ENCODE data around the gene COBL.
A peak's percentile ranks its signal among the peaks of the same experiment; 100 is the strongest.

The COBL gene

DNA sequence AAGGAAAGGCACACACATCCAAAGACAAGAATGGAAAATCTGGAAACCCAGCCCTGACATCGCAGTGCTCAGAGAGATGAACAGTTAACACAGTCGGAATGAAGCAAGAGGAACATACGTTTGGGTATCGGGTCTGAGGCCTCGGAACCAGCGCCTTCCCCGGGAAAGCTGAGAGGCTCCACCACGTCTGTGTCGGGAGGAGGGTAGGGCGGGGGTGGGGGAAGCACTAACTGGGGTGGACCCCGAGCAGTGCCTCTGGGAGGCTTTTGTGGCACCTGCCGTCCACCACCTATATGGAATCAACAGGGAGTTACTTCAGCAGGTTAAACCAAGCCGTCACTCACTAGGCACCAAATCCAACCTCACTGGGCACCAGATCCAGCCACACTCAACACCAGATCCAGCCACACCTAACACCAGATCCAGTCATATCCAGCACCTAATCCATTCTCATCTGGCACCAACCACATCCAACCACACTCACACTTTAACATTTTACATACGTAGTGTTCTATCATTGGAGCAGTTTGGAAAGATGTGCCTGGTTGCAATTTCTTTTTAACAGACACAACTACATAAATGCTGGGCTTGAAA lies 233.6 kb downstream of the COBL start:
- Histone ChIP-seq H3K9me3 (ENCODE audit: control extremely low read depth in 1 of 5, control insufficient read depth in 4 of 5, insufficient read depth in 2 of 5, low read depth in 1 of 5, low read length in 4 of 5) (no peaks in the 10 kb centered on the region), H3K4me3 (ENCODE audit: control insufficient read depth in 1 of 7, extremely low read depth in 1 of 7, insufficient read depth in 4 of 7, low read depth in 2 of 7, low read length in 6 of 7) (no peak overlapping the region), H3K27me3 (replicated peaks in 2 of 5; ENCODE audit: control insufficient read depth in 4 of 5, insufficient read depth in 5 of 5, low read length in 4 of 5) (peaks cover 0 to 2% (median 0%) of the 10 kb centered on the region in 5 experiments), H3K4me1 (ENCODE audit: control extremely low read depth in 1 of 4, control insufficient read depth in 4 of 4, insufficient read depth in 4 of 4, low read length in 3 of 4) (peaks cover 0 to 4% (median 0%) of the 10 kb centered on the region in 4 experiments), H3K36me3 (ENCODE audit: control insufficient read depth in 4 of 4, insufficient read depth in 4 of 4, low read length in 3 of 4) (no peaks in the 10 kb centered on the region), H3K27ac (ENCODE audit: insufficient read depth in 1 of 2, low read depth in 1 of 2, low read length in 2 of 2, poor library complexity in 1 of 2, severe bottlenecking in 2 of 2) (no peak overlapping the region)
- WGBS (ENCODE audit: insufficient coverage): 99% methylated on average over 10 of the region's 14 CpGs
- ChIA-PET CTCF (interaction anchor here (1.1 to 2.3 kb wide), 6 partner anchors 9 to 58 kb away, joined by 3 to 6 read pairs (median 5); no protein-coding TSS in a partner anchor), POLR2A (interaction anchor here (0.6 kb wide), 1 partner anchor 274 kb away, joined by 4 read pairs; no protein-coding TSS in a partner anchor)
- no peak for DNase-seq

DNA sequence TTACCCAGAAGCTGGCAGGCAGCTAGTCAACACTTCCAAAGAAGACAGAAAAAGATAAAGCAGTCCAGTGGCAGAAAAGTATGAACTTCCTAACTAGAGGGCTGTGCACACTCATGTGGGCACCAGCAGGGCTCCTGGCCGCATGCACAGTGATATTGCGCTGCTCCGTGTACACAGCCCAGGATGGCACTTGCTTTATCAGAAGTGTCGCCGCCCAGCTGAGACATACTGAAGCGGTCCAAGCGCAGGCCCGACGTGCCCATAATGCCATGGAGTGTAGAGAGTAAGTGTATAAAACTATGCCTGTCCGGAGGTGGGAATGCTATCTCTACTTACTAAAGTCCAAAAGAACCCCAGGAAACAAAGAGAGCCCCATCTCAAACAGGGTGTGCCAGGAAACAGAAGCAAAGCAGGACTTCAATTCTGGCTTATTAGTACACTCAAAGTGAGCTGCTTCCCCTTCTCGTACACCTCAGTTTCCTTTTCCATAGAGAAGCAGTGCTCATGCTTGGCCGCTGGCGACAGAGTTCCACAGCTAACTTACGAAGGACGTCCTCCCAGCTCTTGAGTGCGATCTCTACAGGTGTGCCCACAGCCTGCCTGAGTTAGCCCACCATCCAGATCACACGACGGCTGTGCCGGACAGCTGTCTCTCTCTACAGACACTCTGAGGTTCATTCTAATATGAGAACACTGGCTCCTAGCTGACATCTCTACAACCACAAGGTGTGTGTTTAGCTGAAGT lies 234.3 kb downstream of the COBL start:
- H3K27me3 ChIP-seq (replicated peaks in 2 of 5; ENCODE audit: control insufficient read depth in 4 of 5, insufficient read depth in 5 of 5, low read length in 4 of 5): no peaks in the 10 kb centered on the region
- no peak overlapping the region for H3K27ac ChIP-seq (ENCODE audit: insufficient read depth in 1 of 2, low read depth in 1 of 2, low read length in 2 of 2, poor library complexity in 1 of 2, severe bottlenecking in 2 of 2)
- WGBS (ENCODE audit: insufficient coverage): 84% methylated on average over 13 of the region's 19 CpGs
- CTCF ChIA-PET: interaction anchor here (1.1 to 1.6 kb wide), 5 partner anchors 9 to 58 kb away, joined by 3 to 6 read pairs (median 5); no protein-coding TSS in a partner anchor
- POLR2A ChIA-PET: interaction anchor here (0.6 kb wide), 1 partner anchor 275 kb away, joined by 4 read pairs; no protein-coding TSS in a partner anchor
- peaks cover 0 to 4% (median 0%) of the 10 kb centered on the region in 4 experiments for H3K4me1 ChIP-seq (ENCODE audit: control extremely low read depth in 1 of 4, control insufficient read depth in 4 of 4, insufficient read depth in 4 of 4, low read length in 3 of 4)
- no peak overlapping the region for H3K4me3 ChIP-seq (ENCODE audit: control insufficient read depth in 1 of 7, extremely low read depth in 1 of 7, insufficient read depth in 4 of 7, low read depth in 2 of 7, low read length in 6 of 7)
- H3K9me3 ChIP-seq (ENCODE audit: control extremely low read depth in 1 of 5, control insufficient read depth in 4 of 5, insufficient read depth in 2 of 5, low read depth in 1 of 5, low read length in 4 of 5): no peaks in the 10 kb centered on the region
- H3K36me3 ChIP-seq (ENCODE audit: control insufficient read depth in 4 of 4, insufficient read depth in 4 of 4, low read length in 3 of 4): no peaks in the 10 kb centered on the region
- peak in 1 of 3 donors; percentile 17 for DNase-seq

DNA sequence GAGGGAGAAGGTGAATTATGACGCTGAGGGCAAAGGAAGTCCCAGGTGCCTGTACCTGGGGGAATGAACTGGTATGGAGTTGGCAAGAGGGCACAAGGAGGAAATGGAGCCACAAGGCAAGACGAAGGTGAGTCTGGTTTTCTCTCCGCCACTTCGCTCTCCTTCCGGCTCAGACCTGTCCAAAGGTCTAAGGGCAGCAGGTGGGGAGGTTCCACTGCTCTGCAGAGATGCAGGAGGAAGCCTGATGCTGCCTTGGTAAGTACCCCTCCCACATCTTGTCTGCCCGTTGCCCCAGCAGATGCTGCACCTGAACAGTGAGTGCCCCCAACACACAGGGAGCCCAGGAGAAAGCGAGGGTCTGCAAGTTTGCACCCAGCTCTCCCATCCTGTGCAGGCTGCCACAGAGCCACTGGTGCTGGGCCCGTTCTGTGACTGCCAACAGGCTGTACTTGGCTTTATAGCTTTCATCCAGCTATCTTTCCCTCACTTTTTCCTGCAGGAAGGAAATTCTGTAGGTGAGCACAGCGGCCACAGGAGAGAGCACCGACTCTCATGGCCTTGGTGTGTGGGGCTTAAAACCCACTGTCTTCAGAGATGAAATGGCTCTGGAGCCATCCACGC lies 235.2 kb downstream of the COBL start:
- CTCF ChIA-PET: interaction anchor here (1.4 to 1.6 kb wide), 3 partner anchors 10 to 59 kb away, joined by 5 read pairs; no protein-coding TSS in a partner anchor
- H3K27ac ChIP-seq (ENCODE audit: insufficient read depth in 1 of 2, low read depth in 1 of 2, low read length in 2 of 2, poor library complexity in 1 of 2, severe bottlenecking in 2 of 2): no peak overlapping the region
- POLR2A ChIA-PET: no interaction called here
- 92% methylated on average over 8 of the region's 11 CpGs for WGBS (ENCODE audit: insufficient coverage)
- H3K4me1 ChIP-seq (ENCODE audit: control extremely low read depth in 1 of 4, control insufficient read depth in 4 of 4, insufficient read depth in 4 of 4, low read length in 3 of 4): peaks cover 0 to 4% (median 0%) of the 10 kb centered on the region in 4 experiments
- no peak overlapping the region for H3K4me3 ChIP-seq (ENCODE audit: control insufficient read depth in 1 of 7, extremely low read depth in 1 of 7, insufficient read depth in 4 of 7, low read depth in 2 of 7, low read length in 6 of 7)
- H3K27me3 ChIP-seq (replicated peaks in 2 of 5; ENCODE audit: control insufficient read depth in 4 of 5, insufficient read depth in 5 of 5, low read length in 4 of 5): no peaks in the 10 kb centered on the region
- DNase-seq: no peak
- H3K36me3 ChIP-seq (ENCODE audit: control insufficient read depth in 4 of 4, insufficient read depth in 4 of 4, low read length in 3 of 4): no peaks in the 10 kb centered on the region
- no peaks in the 10 kb centered on the region for H3K9me3 ChIP-seq (ENCODE audit: control extremely low read depth in 1 of 5, control insufficient read depth in 4 of 5, insufficient read depth in 2 of 5, low read depth in 1 of 5, low read length in 4 of 5)

DNA sequence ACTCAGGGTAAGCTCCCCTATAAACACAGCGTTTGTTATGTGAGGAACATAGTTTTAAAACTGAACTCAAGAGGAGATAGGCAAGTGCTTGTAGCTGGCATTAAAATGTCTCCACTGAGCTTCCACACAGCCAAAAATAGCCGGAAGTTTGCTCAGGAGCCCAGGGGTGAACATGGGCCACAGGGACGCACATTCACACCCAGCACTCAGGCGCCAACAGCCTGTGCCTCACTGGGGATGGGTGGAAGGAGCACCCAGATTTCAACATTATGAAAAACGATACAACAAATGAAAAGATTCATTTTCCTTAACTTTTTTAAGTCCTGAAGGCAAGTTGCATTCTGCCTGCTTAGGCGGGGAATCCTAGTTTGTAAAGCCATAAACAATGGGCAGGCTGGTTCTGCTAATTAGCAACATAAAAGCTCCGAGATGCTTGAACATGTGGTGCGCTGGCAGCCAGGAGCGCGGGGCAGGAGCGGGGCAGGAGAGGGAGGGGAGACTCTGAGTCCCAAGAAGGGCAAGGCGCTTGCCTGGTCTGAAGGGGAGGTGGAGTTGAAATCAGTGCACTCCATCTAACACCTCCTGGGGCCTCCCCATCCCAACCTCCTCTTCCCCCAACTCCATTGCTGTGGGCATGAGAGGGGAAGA lies 235.9 kb downstream of the COBL start:
- DNase-seq: no peak
- 97% methylated on average over 7 of the region's 12 CpGs for WGBS (ENCODE audit: insufficient coverage)
- H3K27me3 ChIP-seq (replicated peaks in 2 of 5; ENCODE audit: control insufficient read depth in 4 of 5, insufficient read depth in 5 of 5, low read length in 4 of 5): no peaks in the 10 kb centered on the region
- ChIA-PET CTCF (no interaction called here), POLR2A (no interaction called here)
- peaks cover 0 to 4% (median 4%) of the 10 kb centered on the region in 4 experiments for H3K4me1 ChIP-seq (ENCODE audit: control extremely low read depth in 1 of 4, control insufficient read depth in 4 of 4, insufficient read depth in 4 of 4, low read length in 3 of 4)
- no peaks in the 10 kb centered on the region for H3K36me3 ChIP-seq (ENCODE audit: control insufficient read depth in 4 of 4, insufficient read depth in 4 of 4, low read length in 3 of 4)
- no peak overlapping the region for H3K4me3 ChIP-seq (ENCODE audit: control insufficient read depth in 1 of 7, extremely low read depth in 1 of 7, insufficient read depth in 4 of 7, low read depth in 2 of 7, low read length in 6 of 7)
- H3K9me3 ChIP-seq (ENCODE audit: control extremely low read depth in 1 of 5, control insufficient read depth in 4 of 5, insufficient read depth in 2 of 5, low read depth in 1 of 5, low read length in 4 of 5): no peaks in the 10 kb centered on the region
- H3K27ac ChIP-seq (ENCODE audit: insufficient read depth in 1 of 2, low read depth in 1 of 2, low read length in 2 of 2, poor library complexity in 1 of 2, severe bottlenecking in 2 of 2): no peak overlapping the region

DNA sequence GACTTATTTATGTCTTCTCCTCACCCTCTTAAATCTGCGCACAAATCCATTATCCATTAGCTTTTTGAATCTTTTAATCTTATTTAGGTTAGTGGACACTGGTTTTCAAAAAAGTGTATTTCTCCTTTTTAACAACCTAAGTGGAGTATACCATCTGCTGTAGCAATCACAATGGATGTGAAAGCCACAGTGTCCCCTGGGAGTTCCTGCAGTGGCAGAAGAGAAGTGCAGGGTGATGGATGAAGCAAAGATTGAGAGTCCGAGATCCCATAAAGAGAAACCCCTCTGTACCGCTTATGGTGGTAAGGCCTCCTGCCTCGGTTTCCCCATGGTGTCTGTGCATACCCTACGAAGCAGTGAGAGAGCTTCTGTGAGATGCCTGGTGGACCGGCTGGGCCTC lies 236.4 kb downstream of the COBL start:
- no peaks in the 10 kb centered on the region for H3K36me3 ChIP-seq (ENCODE audit: control insufficient read depth in 4 of 4, insufficient read depth in 4 of 4, low read length in 3 of 4)
- H3K4me3 ChIP-seq (ENCODE audit: control insufficient read depth in 1 of 7, extremely low read depth in 1 of 7, insufficient read depth in 4 of 7, low read depth in 2 of 7, low read length in 6 of 7): no peak overlapping the region
- CTCF ChIA-PET: no interaction called here
- no peaks in the 10 kb centered on the region for H3K9me3 ChIP-seq (ENCODE audit: control extremely low read depth in 1 of 5, control insufficient read depth in 4 of 5, insufficient read depth in 2 of 5, low read depth in 1 of 5, low read length in 4 of 5)
- DNase-seq: no peak
- H3K4me1 ChIP-seq (ENCODE audit: control extremely low read depth in 1 of 4, control insufficient read depth in 4 of 4, insufficient read depth in 4 of 4, low read length in 3 of 4): peaks cover 0 to 6% (median 5%) of the 10 kb centered on the region in 4 experiments
- POLR2A ChIA-PET: no interaction called here
- no peak overlapping the region for H3K27ac ChIP-seq (ENCODE audit: insufficient read depth in 1 of 2, low read depth in 1 of 2, low read length in 2 of 2, poor library complexity in 1 of 2, severe bottlenecking in 2 of 2)
- WGBS (ENCODE audit: insufficient coverage): 93% methylated on average over 4 of the region's 6 CpGs
- no peaks in the 10 kb centered on the region for H3K27me3 ChIP-seq (replicated peaks in 2 of 5; ENCODE audit: control insufficient read depth in 4 of 5, insufficient read depth in 5 of 5, low read length in 4 of 5)

DNA sequence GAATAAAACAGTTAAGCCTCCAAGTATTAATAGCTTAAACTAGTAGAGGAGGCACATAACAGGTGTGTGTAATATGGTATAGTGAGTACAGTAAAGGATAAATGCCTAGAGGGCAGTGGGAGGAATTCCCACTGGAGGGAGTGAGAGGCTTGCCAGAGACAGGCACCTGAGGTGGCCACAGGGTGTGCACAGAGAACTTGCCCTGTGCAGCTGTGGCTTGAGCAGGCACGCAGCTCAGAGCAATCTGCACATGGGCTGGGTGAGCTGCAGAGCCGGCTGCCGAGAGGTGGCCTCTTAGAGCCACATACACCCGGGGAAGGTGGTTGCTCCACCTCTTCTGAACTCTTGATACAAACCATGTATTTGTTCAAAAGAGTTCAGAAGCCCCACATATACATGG lies 237.1 kb downstream of the COBL start:
- Histone ChIP-seq H3K36me3 (ENCODE audit: control insufficient read depth in 4 of 4, insufficient read depth in 4 of 4, low read length in 3 of 4) (no peaks in the 10 kb centered on the region), H3K27ac (ENCODE audit: insufficient read depth in 1 of 2, low read depth in 1 of 2, low read length in 2 of 2, poor library complexity in 1 of 2, severe bottlenecking in 2 of 2) (no peak overlapping the region), H3K4me1 (ENCODE audit: control extremely low read depth in 1 of 4, control insufficient read depth in 4 of 4, insufficient read depth in 4 of 4, low read length in 3 of 4) (peaks cover 0 to 6% (median 5%) of the 10 kb centered on the region in 4 experiments), H3K27me3 (replicated peaks in 2 of 5; ENCODE audit: control insufficient read depth in 4 of 5, insufficient read depth in 5 of 5, low read length in 4 of 5) (no peaks in the 10 kb centered on the region), H3K9me3 (ENCODE audit: control extremely low read depth in 1 of 5, control insufficient read depth in 4 of 5, insufficient read depth in 2 of 5, low read depth in 1 of 5, low read length in 4 of 5) (no peaks in the 10 kb centered on the region), H3K4me3 (ENCODE audit: control insufficient read depth in 1 of 7, extremely low read depth in 1 of 7, insufficient read depth in 4 of 7, low read depth in 2 of 7, low read length in 6 of 7) (no peak overlapping the region)
- ChIA-PET CTCF (no interaction called here), POLR2A (no interaction called here)
- DNase-seq: no peak
- 92% methylated on average over 4 of the region's 4 CpGs for WGBS (ENCODE audit: insufficient coverage)

All from common myeloid progenitor, CD34-positive (primary cell).